Body of pancreas (tissue), 4 donors: ENCODE results near the gene DYNLT4. TPM values are rescaled to one million over a fixed set of nuclear protein-coding genes. Genes with fewer than 3 reads are reported as not detected.

ENCODE experiments used
- ATAC-seq: fragments of 150-250 bp; one replicate; pipeline ENCODE4 v1.9.1; 2016
- DNase-seq, 4 donors: peaks; one replicate each; pipeline ENCODE4 v3.0.0-alpha.2; 2019
- H3K27ac ChIP-seq, 4 donors: fragments of 200-600 bp; sonication (generic); 1 replicate in 3 of 4; 2 replicates in 1 of 4; pipeline versions ENCODE4 v1.5.1 to v1.6.1; 2016 to 2019; ENCODE audit warnings: mild to moderate bottlenecking in 1 of 4, mixed read lengths in 1 of 4, moderate library complexity in 1 of 4
- H3K27me3 ChIP-seq, 2 donors: fragments of 200-600 bp; sonication (generic); one replicate each; pipeline ENCODE4 v1.6.0; 2016; ENCODE audit warnings: mild to moderate bottlenecking in 1 of 2
- H3K36me3 ChIP-seq, 2 donors: fragments of 200-600 bp; sonication (generic); replicated peaks in 1 of 2; 2 replicates each; pipeline ENCODE4 v1.5.1; 2016; ENCODE audit warnings: low read depth in 2 of 2; ENCODE audit not compliant: insufficient read depth in 1 of 2
- H3K4me1 ChIP-seq: fragments of 200-600 bp; sonication (generic); one replicate; pipeline ENCODE4 v1.6.0; 2016
- H3K4me3 ChIP-seq, 2 donors: fragments of 200-600 bp; sonication (generic); 1 replicate in 1 of 2; 2 replicates in 1 of 2; pipeline ENCODE4 v1.5.1; 2016 to 2019
- H3K9me3 ChIP-seq, 3 donors: fragments of 200-600 bp; sonication (generic); 1 replicate in 2 of 3; 2 replicates in 1 of 3; pipeline ENCODE4 v1.5.1; 2016
- CTCF ChIP-seq, 7 experiments: fragments of 450-650 bp in 4 of 7; fragments of 200-600 bp in 3 of 7; sonication (generic) in 3 of 7; IDR thresholded peaks; one replicate each; pipeline ENCODE4 v1.5.1; 2016 to 2019; ENCODE audit warnings: antibody characterized with exemption in 7 of 7
- POLR2A ChIP-seq, 3 donors: fragments of 450-650 bp; IDR thresholded peaks; one replicate each; pipeline ENCODE4 v1.6.1; 2016; ENCODE audit warnings: antibody characterized with exemption in 3 of 3, mild to moderate bottlenecking in 2 of 3
- WGBS, 2 donors: methylation state at CpG; one replicate each; pipeline ENCODE4 v1.1.5; 2017; 5-methylcytosine and 5-hydroxymethylcytosine counted together
- intact Hi-C: fragments of 100-400 bp; cut with DNase I; formaldehyde crosslinking; loops from one replicate; pipeline ENCODE4 v1.15.1; 2023
- total RNA-seq, 2 donors: library from RNA; depleted of rRNA; stranded (reverse); fragments of >200 nt; gene quantifications; one replicate each; pipeline ENCODE4 v1.1.0, GENCODE V29; 2016

The DYNLT4 gene
- total RNA-seq, 2 donors from 2014 or later, result 2.9 TPM; not detected in 1

GRCh38 chr1:44784094-44785028 is 22.8 kb downstream of the DYNLT4 start:
- Histone ChIP-seq H3K9me3 (no peaks in the 10 kb centered on the region), H3K36me3 (peaks cover 0 to 5% of the 10 kb centered on the region in 2 donors), H3K4me3 (peak overlapping the region in 1 of 2 donors; percentile 8), H3K27ac (peak overlapping the region in 1 of 4 donors; percentile 35), H3K4me1 (peaks cover 31% of the 10 kb centered on the region), H3K27me3 (no peaks in the 10 kb centered on the region)
- intact Hi-C loops, result no loop called here
- 18 to 37% methylated on average over 3 to 34 of the region's 71 CpGs for WGBS, 2 donors
- ATAC-seq (peak; percentile 12), DNase-seq (peak in 1 of 4 donors; percentile 44)
- TF ChIP-seq CTCF (IDR thresholded peaks at IDR 0.05) (no peak), POLR2A (IDR thresholded peaks at IDR 0.05) (no peak)

GRCh38 chr1:44783697-44784093 is 23.5 kb downstream of the DYNLT4 start:
- WGBS, 2 donors, result 37 to 46% methylated on average over 8 of the region's 8 CpGs
- DNase-seq (peak in 3 of 4 donors; percentile 47 to 51 (median 48)), ATAC-seq (no peak)
- peaks cover under 1 to 10% of the 10 kb centered on the region in 2 donors for H3K36me3 ChIP-seq
- no peak for TF ChIP-seq POLR2A (IDR thresholded peaks at IDR 0.05)
- TF ChIP-seq CTCF (IDR thresholded peaks at IDR 0.05), result no peak
- no peak overlapping the region for H3K4me3 ChIP-seq
- H3K27ac ChIP-seq, result peak overlapping the region in 1 of 4 donors; percentile 35
- H3K4me1 ChIP-seq, result peaks cover 31% of the 10 kb centered on the region
- intact Hi-C loops, result no loop called here
- no peaks in the 10 kb centered on the region for H3K27me3 ChIP-seq
- H3K9me3 ChIP-seq, result no peaks in the 10 kb centered on the region

GRCh38 chr1:44780583-44781121 is 26.5 kb downstream of the DYNLT4 start:
- intact Hi-C loops, result no loop called here
- no peak for TF ChIP-seq POLR2A (IDR thresholded peaks at IDR 0.05)
- no peak for TF ChIP-seq CTCF (IDR thresholded peaks at IDR 0.05)
- Histone ChIP-seq H3K9me3 (no peaks in the 10 kb centered on the region), H3K4me1 (peaks cover 43% of the 10 kb centered on the region), H3K27ac (no peak overlapping the region), H3K27me3 (no peaks in the 10 kb centered on the region), H3K36me3 (peaks cover 6 to 20% of the 10 kb centered on the region in 2 donors), H3K4me3 (no peak overlapping the region)
- ATAC-seq, result no peak
- WGBS, 2 donors, result 89% methylated on average over 14 of the region's 14 CpGs
- no peak for DNase-seq

- Histone ChIP-seq H3K36me3 (peaks cover 6 to 20% of the 10 kb centered on the region in 2 donors), H3K9me3 (no peaks in the 10 kb centered on the region), H3K4me3 (no peak overlapping the region), H3K27me3 (no peaks in the 10 kb centered on the region), H3K27ac (no peak overlapping the region), H3K4me1 (peaks cover 35% of the 10 kb centered on the region)
- 94 to 98% methylated on average over 6 of the region's 6 CpGs for WGBS, 2 donors
- no peak for DNase-seq
- TF ChIP-seq CTCF (IDR thresholded peaks at IDR 0.05) (no peak), POLR2A (IDR thresholded peaks at IDR 0.05) (no peak)
- no peak for ATAC-seq
- intact Hi-C loops, result no loop called here
Measured at GRCh38 chr1:44778705-44779576, 28.2 kb downstream of the DYNLT4 start.
